HG03135 (cell line): ENCODE measurements around the gene DUS3L.
"Not testable (repeated sequence)": the region's sequence is repeated elsewhere in the genome, so short reads cannot be mapped to it uniquely, and the experiment has no call there.

Source experiments
- ATAC-seq: cut with Tn5 transposase; IDR thresholded peaks from one replicate; pipeline ENCODE4 v1.9.1; 2021; ENCODE audit warnings: mild to moderate bottlenecking, moderate library complexity; ENCODE audit not compliant: unreplicated experiment

Gene DUS3L

DNA sequence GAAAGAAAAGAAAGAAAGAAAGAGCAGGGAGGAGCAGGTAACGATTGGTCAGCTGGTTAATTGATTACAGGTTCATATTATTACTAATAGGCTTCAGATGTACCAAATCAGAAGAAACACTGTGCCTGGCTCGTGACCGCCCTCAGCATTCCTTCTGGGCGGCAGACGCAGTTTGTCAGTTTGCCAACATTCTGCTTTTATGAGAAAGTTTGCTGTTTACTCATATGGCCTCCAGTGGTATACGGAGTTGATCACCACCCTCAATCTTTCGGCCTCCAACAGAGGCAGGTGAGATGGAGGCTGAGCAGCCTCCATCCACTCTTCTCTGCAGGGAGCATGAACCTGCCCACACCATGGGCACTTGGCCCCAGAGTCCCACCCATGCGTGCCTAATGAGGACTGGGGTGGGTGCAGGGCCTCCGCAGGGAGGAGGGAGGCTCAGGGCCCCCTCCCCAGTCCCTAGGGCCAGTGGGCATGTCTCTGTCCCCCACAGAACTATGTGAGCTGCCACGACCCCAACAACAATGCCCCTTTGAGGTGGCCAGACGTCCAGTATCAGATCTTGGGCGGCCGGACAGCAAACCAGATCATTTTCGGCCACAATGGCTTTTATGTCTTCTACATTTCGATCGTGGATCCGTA is 15.2 kb downstream of the DUS3L start:
- no peak for ATAC-seq

DNA sequence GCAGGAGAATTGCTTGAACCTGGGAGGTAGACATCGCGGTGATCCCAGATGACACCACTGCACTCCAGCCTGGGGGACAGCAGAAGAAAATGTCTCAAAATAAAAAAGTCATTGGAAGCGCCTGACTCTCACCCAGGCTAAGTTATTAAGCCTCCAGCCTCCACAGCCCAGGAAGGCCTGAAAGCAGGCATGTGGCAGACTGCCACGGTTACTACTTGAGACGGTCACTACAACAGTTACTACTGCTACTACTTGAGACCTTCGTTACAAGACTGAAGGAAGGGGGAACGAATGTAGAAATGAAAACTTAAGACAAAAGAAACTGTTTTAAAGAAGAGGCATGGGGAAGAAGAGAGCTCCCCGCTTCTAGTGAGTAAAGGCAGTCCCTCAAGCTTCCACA is 16.0 kb downstream of the DUS3L start:
- ATAC-seq: no peak

DNA sequence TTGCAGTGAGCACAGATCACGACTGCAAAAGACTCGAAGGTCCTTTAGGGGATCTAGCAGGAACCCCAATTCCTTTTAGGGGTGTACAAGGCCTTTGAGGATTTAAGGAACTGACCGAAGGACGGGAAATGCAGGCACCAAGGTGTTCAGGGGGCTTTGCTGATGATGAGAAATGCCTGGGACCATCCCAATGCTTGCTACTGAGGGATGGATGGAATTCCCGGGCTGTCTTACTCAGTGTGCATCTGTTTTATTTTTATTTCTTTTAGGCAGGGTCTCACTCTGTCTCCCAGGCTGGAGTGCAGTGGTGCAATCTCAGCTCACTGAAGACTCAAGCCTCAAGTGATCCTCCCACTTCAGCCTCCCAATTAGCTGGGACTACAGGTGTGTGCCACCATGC is 17.7 kb downstream of the DUS3L start:
- no peak for ATAC-seq

DNA sequence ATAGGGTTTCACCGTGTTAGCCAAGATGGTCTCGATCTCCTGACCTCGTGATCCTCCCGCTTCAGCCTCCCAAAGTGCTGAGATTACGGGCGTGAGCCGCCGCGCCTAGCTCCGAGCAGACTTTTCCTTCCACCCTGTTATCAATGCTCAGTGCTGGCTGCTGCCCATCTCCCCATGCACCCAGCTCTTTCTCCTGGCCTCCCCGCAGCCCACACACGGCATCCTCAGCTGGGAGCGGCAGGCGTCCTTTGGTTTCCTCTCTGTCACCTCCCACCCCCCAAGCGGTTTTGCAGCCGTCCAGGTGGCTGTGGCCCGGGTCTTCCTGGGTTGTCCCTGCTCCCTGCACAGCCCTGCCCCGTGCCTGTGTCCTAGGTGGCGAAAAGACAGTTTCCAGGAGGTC is 18.5 kb downstream of the DUS3L start:
- no peak for ATAC-seq

DNA sequence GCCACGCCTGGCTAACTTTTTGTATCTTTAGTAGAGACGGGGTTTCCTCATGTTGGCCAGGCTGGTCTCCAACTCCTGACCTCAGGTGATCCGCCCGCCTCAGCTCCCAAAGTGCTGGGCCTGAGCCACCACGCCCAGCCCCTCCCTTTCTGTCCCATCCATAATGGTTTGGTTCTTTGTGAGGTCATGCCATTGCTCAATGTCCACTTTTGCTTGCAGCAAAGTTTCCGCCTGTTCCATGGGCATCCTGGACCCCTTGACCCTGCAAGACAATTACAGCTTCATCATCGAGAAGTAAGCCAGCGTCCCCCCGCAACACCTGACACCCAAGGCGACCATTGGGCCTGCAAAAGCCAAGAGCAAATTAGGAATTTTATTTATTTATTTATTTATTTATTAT is 23.0 kb downstream of the DUS3L start:
- no peak for ATAC-seq

DNA sequence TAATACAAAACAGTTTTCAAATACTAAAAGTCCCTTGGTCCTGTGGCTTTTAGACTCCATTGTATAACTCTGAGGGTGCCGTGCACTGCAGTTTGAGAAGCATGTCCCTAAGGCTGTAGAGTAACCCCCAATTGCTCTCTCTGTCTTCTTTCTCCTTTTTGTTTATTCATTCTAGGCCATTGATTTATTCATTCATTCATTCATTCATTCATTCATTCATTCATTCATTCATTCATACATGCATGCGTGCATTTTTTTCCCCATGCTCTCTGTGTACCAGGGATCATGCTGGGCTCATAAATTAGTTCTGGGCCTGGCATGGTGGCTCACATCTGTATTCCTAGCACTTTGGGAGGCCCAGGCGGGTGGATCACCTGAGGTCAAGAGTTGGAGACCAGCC is 25.7 kb downstream of the DUS3L start:
- no peak for ATAC-seq

DNA sequence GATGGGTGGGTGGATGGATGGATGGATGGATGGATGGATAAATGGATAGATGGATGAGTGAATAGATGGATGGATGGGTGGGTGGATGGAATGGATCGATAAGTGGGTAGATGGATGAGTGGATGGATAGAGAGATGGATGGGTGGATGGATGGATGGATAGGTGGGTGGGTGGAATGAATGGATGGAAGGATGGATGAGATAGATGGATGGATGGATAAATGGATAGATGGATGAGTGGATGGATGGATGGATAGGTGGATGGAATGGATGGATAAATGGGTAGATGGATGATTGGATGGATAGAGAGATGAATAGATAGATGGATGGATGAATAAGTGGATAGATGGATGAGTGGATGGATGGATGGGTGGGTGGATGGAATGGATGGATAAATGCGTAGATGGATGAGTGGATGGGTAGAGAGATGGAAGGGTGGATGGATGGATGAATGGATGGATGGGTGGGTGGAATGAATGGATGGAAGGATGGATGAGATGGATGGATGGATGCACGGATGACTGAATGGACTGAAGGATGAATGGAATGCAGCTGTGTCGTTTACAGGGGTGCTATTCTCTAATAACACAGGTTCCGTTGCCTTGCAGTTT is 28.2 kb downstream of the DUS3L start:
- no peak for ATAC-seq

DNA sequence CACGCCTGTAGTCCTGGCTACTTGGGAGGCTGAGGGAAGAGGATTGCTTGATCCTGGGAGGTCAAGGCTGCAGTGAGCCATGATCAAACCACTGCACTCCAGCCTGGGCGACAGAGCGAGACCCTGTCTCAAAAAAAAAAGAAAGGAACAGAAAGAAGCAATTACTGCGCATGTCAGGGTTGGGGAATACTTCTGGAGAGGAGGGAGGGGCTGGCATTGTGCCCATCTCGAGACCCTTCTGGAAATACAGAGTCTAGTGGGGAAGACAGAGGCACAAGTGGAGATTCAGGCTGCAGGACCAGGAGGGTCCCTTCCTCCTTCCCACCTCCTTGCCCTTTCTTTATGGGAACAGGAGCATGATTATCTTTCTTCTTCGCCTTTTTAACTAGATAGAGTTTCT is 37.2 kb downstream of the DUS3L start:
- ATAC-seq: no peak

DNA sequence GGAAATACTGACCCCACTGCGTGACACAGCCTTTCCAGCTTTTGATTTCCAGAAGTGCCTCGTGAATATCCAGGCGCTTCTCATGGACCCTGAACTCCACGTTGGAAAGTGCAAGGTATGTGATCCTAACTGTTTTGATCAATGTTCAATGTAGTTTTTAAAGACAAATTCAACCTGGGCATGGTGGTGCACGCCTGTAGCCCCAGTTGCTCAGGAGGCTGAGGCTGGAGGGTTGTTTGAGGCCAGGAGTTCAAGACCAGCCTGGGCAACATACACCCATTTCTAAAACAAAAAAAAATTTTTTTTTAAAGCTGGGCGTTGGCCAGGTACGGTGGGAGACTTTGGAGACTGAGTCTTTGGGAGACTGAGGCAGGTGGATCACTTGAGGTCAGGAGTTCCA is 39.3 kb downstream of the DUS3L start:
- ATAC-seq: no peak

DNA sequence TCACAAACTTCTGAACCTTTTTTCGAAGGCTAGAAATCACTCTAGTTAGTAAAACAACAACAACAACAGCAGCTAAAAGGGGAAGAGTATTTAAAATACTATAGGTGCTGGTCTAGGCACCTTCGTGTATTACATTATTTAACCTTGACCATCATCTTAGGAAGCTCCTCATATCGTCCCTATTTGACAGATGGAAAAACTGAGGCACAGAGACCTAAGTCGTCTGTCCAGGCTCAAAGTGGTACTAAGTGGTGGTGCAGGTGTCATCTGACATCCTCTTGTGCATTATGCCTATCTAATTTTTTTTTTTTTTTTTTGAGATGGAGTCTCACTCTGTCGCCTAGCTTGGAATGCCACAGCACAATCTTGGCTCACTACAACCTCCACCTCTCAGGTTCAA is 41.5 kb downstream of the DUS3L start:
- no peak for ATAC-seq

DNA sequence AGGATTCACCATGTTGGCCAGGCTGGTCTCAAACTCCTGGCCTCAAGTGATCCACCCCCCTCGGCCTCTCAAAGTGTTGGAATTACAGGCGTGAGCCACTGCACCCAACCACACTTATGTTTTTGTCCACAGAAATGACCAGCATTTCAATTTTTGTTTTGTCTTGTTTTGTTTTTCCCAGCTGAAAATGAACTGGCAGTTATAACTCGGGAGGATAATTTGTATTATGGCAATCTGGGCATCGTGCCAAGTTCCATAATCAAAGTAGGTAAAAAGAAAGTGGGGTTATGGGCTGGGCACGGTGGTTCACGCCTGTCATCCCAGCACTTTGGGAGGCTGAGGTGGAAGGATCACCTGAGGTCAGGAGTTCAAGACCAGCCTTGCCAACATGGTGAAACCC is 42.0 kb downstream of the DUS3L start:
- ATAC-seq: not testable (repeated sequence)

DNA sequence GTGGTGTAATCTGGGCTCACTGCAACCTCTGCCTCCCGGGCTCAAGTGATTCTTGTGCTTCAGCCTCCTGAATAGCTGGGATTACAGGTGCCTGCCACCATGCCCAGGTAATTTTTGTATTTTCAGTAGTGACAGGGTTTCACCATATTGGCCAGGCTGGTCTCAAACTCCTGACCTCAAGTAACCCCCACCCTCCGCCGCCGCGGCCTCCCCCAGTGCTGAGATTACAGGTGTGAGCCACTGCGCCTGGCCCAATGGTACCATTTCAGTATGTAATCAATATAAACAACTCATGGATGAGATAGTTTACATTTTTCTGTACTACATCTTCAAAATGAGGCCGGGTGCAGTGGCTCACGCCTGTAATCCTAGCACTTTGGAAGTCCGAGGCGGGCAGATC is 46.0 kb downstream of the DUS3L start:
- not testable (repeated sequence) for ATAC-seq

DNA sequence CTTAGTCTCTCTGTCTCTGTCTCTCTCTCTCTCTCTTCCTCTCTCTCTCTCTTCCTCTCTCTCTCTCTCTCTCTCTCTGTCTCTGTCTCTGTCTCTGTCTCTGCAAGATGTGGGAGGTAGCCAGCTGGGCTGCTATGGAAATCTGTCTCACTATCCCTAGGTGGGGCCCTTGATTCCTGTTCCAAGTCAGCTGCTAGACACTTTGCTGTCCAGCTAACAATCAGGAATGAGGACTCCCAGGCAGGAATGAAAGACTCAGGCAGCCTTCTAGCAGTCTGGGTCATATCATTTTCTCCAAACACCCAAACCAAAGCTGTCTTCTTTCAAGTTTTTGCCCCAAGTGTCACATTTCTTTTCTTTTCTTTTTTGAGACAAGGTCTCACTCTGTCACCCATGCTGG is 47.3 kb downstream of the DUS3L start:
- ATAC-seq: no peak

DNA sequence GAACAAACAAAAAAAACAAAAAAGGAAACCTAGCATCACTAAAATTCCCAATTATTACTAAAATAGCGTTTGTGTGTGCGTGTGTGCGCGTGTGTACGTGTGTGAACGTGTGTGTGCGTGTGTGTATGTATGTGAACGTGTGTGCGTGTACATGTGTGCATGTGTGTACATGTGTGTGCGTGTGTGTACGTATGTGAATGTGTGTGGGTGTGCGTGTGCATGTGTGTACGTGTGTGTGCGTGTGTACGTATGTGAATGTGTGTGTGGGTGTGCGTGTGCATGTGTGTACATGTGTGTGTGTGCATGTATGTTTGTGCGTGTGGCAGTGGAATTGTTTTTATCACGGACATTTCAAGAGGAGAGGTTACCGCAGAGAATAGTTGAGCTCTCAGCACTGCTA is 48.9 kb downstream of the DUS3L start:
- no peak for ATAC-seq

DNA sequence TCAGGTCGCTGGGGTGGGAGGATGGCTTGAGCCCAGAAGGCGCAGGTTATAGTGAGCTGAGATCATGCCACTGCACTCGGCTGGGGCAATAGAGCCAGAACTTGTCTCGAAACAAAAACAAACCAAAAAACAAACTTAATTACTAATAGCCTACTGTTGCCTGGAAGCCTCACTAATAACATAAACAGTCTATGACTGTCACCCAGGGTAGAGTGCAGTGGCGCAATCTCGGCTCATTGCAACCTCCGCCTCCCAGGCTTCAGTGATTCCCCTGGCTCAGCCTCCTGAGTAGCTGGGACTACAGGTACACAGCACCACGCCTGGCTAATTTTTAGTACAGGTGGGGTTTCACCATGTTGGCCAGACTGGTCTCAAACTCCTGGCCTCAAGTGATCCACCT is 52.5 kb downstream of the DUS3L start:
- no peak for ATAC-seq
